Measurements from ENCODE around the gene ARHGEF12.

Gene ARHGEF12

DNA sequence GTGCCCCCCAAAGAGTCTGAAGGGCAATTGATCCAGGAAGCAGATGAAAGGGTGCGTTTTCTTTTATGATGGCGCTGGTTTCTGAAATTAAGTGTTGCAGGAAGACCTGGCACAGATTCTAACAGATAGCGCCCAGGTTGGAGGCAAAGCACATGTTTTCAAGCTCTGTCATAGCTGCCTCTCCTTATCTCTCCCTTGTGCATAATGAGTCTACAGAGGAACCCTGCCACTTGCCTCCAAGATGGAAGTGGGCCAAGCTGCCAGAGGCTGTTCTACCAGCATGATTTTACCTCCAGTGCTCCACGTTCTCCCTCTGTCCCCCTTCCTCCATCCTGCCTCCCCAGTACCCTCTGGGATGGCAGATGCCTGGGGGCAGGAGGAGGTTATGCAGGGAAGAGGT is 41.1 kb upstream of the ARHGEF12 start:
- 48% methylated on average over 2 of the region's 4 CpGs for WGBS (ENCODE audit: insufficient coverage)

DNA sequence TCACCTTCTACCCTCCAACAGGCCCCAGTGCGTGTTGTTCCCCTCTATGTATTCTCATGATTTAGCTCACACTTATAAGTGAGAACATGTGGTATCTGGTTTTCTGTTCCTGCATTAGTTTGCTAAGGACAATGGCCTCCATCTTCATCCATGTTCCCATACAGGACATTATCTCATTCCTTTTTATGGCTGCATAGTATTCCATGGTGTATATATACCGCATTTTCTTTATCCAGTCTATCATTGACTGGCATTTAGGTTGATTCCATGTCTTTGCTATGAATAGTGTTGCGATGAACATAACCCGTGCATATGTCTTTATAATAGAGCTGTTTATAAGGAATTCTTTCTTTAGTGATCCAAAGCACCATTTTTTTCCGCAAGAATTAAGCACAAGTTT is 39.7 kb upstream of the ARHGEF12 start:
- CTCF ChIA-PET = interaction anchor here (14.0 kb wide), 1 partner anchor 63 kb away, joined by 269 read pairs; the partner anchor contains the start of gene POU2F3
- H3K9me3 ChIP-seq (ENCODE audit: control extremely low read depth in 1 of 5, control insufficient read depth in 4 of 5, insufficient read depth in 2 of 5, low read depth in 1 of 5, low read length in 4 of 5) = no peaks in the 10 kb centered on the region
- no peak for DNase-seq
- 100% methylated on average over 1 of the region's 5 CpGs for WGBS (ENCODE audit: insufficient coverage)
- H3K4me1 ChIP-seq (ENCODE audit: control extremely low read depth in 1 of 4, control insufficient read depth in 4 of 4, insufficient read depth in 4 of 4, low read length in 3 of 4) = no peaks in the 10 kb centered on the region
- H3K27me3 ChIP-seq (replicated peaks in 2 of 5; ENCODE audit: control insufficient read depth in 4 of 5, insufficient read depth in 5 of 5, low read length in 4 of 5) = peaks cover 14 to 33% (median 25%) of the 10 kb centered on the region in 5 experiments
- POLR2A ChIA-PET = no interaction called here
- no peaks in the 10 kb centered on the region for H3K36me3 ChIP-seq (ENCODE audit: control insufficient read depth in 4 of 4, insufficient read depth in 4 of 4, low read length in 3 of 4)
- H3K4me3 ChIP-seq (ENCODE audit: control insufficient read depth in 1 of 7, extremely low read depth in 1 of 7, insufficient read depth in 4 of 7, low read depth in 2 of 7, low read length in 6 of 7) = no peak overlapping the region
- no peak overlapping the region for H3K27ac ChIP-seq (ENCODE audit: insufficient read depth in 1 of 2, low read depth in 1 of 2, low read length in 2 of 2, poor library complexity in 1 of 2, severe bottlenecking in 2 of 2)

More for the DNA sequence above, 41.1 kb upstream of the ARHGEF12 start:
- Histone ChIP-seq H3K9me3 (ENCODE audit: control extremely low read depth in 1 of 5, control insufficient read depth in 4 of 5, insufficient read depth in 2 of 5, low read depth in 1 of 5, low read length in 4 of 5) (no peaks in the 10 kb centered on the region), H3K4me3 (ENCODE audit: control insufficient read depth in 1 of 7, extremely low read depth in 1 of 7, insufficient read depth in 4 of 7, low read depth in 2 of 7, low read length in 6 of 7) (no peak overlapping the region), H3K27me3 (replicated peaks in 2 of 5; ENCODE audit: control insufficient read depth in 4 of 5, insufficient read depth in 5 of 5, low read length in 4 of 5) (peaks cover 14 to 40% (median 25%) of the 10 kb centered on the region in 5 experiments), H3K36me3 (ENCODE audit: control insufficient read depth in 4 of 4, insufficient read depth in 4 of 4, low read length in 3 of 4) (no peaks in the 10 kb centered on the region), H3K4me1 (ENCODE audit: control extremely low read depth in 1 of 4, control insufficient read depth in 4 of 4, insufficient read depth in 4 of 4, low read length in 3 of 4) (no peaks in the 10 kb centered on the region), H3K27ac (ENCODE audit: insufficient read depth in 1 of 2, low read depth in 1 of 2, low read length in 2 of 2, poor library complexity in 1 of 2, severe bottlenecking in 2 of 2) (no peak overlapping the region)
- CTCF ChIA-PET = interaction anchor here (14.0 kb wide), 1 partner anchor 61 kb away, joined by 269 read pairs; the partner anchor contains the start of gene POU2F3
- POLR2A ChIA-PET = no interaction called here
- peak in 2 of 3 donors; percentile 15 to 38 for DNase-seq

DNA sequence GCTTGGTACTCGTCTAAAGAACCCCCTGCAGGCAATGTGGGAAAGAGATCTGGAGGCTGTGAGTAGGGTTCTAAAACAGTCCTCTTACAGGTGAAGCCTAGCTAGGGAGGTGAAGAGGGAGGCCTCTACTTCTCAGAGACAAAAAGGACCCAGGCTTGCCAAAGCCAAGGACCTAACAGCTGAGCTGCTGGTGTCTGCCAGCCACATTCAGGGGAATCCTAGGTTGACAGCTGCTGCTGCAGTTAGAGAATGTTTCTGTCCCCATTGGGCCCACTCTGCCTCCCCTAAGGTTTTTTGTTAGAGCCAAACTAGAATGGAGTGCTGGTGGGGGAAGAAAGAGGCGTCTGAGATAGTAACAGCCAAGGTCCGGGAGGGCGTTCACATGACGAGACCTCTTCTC is 37.8 kb upstream of the ARHGEF12 start:
- 92% methylated on average over 4 of the region's 5 CpGs for WGBS (ENCODE audit: insufficient coverage)
- Histone ChIP-seq H3K9me3 (ENCODE audit: control extremely low read depth in 1 of 5, control insufficient read depth in 4 of 5, insufficient read depth in 2 of 5, low read depth in 1 of 5, low read length in 4 of 5) (no peaks in the 10 kb centered on the region), H3K4me1 (ENCODE audit: control extremely low read depth in 1 of 4, control insufficient read depth in 4 of 4, insufficient read depth in 4 of 4, low read length in 3 of 4) (no peaks in the 10 kb centered on the region), H3K4me3 (ENCODE audit: control insufficient read depth in 1 of 7, extremely low read depth in 1 of 7, insufficient read depth in 4 of 7, low read depth in 2 of 7, low read length in 6 of 7) (no peak overlapping the region), H3K27me3 (replicated peaks in 2 of 5; ENCODE audit: control insufficient read depth in 4 of 5, insufficient read depth in 5 of 5, low read length in 4 of 5) (peaks cover 12 to 22% (median 16%) of the 10 kb centered on the region in 5 experiments), H3K36me3 (ENCODE audit: control insufficient read depth in 4 of 4, insufficient read depth in 4 of 4, low read length in 3 of 4) (no peaks in the 10 kb centered on the region), H3K27ac (ENCODE audit: insufficient read depth in 1 of 2, low read depth in 1 of 2, low read length in 2 of 2, poor library complexity in 1 of 2, severe bottlenecking in 2 of 2) (no peak overlapping the region)
- DNase-seq = no peak
- ChIA-PET POLR2A (no interaction called here), CTCF (interaction anchor here (1.4 to 14.0 kb wide), 5 partner anchors 10 to 65 kb away, joined by 5 to 269 read pairs (median 69); partner anchors contain the start of gene POU2F3)

DNA sequence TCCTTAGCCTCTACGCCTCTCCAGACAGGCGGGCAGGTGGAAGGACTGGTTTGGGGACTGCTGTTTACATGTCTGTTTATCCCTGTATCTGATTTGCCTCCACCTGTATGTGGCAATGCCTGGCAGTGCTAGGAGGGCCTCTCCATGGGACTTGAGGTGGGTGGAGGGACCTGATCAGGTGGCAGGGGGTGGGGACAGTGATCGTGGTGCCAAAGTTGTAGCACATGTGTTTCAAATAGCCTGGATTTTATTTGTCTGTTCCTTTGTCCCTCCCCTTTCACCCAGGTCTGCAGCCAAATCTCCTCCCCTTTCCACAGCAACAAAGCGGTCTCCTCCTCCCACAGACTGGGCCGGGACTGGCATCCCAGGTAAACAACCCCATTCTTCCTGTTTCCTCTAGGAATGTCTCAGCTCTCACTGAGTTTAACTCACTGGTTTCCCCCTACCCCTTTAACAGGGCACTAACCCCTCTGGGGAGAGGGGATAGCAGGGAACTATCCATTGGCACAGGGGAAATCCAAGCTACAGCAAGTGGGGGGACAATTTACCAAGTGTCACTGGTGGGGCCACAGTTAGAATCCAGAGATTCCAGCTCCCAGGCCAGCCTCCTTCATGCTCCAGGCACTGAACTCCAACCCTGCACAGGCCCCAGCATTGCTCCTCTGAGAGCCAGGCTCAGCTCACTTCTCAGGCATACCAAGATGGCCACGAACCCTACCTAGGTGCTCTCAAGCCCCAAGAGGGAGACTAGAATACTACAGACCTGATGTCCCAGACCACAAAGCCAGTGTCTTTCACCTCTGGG is 34.0 kb upstream of the ARHGEF12 start:
- POLR2A ChIA-PET = interaction anchor here (0.8 kb wide), 1 partner anchor 104 kb away, joined by 3 read pairs; no protein-coding TSS in a partner anchor
- H3K27ac ChIP-seq (ENCODE audit: insufficient read depth in 1 of 2, low read depth in 1 of 2, low read length in 2 of 2, poor library complexity in 1 of 2, severe bottlenecking in 2 of 2) = no peak overlapping the region
- WGBS (ENCODE audit: insufficient coverage) = 82% methylated on average over 3 of the region's 6 CpGs

DNA sequence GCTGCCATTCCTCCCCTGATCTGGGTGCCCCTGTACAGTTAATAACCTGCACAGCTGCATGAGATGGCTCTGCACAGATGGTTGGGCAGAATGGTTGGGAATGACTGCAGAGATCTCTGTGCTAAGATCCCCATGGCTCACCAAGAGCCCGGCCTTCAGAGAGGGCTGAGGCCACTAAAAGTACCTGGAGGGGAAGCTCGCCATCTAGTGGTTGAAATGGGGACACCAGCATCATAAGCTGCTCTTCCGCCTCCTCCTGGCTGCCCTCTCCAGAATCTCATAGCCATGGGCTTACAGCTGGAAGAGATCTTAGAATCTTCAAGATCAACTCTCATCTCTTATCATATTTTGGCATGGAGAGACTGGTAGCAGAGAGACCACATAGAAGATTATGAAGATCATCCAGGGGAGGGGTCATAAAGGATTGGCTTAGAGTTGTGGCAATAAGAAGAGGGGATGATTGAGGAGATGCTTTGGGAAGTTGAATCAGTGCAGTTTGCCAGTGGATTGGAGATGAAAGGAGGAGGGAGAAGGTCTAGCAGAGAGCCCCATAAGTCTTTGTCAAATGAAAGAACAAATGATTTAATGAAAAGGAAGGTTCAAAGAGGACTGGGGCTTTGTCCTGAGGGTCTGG is 33.1 kb upstream of the ARHGEF12 start:
- Histone ChIP-seq H3K27me3 (replicated peaks in 2 of 5; ENCODE audit: control insufficient read depth in 4 of 5, insufficient read depth in 5 of 5, low read length in 4 of 5) (peaks cover 0 to 20% (median 0%) of the 10 kb centered on the region in 5 experiments), H3K4me3 (ENCODE audit: control insufficient read depth in 1 of 7, extremely low read depth in 1 of 7, insufficient read depth in 4 of 7, low read depth in 2 of 7, low read length in 6 of 7) (no peak overlapping the region), H3K9me3 (ENCODE audit: control extremely low read depth in 1 of 5, control insufficient read depth in 4 of 5, insufficient read depth in 2 of 5, low read depth in 1 of 5, low read length in 4 of 5) (no peaks in the 10 kb centered on the region), H3K36me3 (ENCODE audit: control insufficient read depth in 4 of 4, insufficient read depth in 4 of 4, low read length in 3 of 4) (no peaks in the 10 kb centered on the region), H3K4me1 (ENCODE audit: control extremely low read depth in 1 of 4, control insufficient read depth in 4 of 4, insufficient read depth in 4 of 4, low read length in 3 of 4) (no peaks in the 10 kb centered on the region), H3K27ac (ENCODE audit: insufficient read depth in 1 of 2, low read depth in 1 of 2, low read length in 2 of 2, poor library complexity in 1 of 2, severe bottlenecking in 2 of 2) (no peak overlapping the region)
- POLR2A ChIA-PET = interaction anchor here (0.8 kb wide), 1 partner anchor 105 kb away, joined by 3 read pairs; no protein-coding TSS in a partner anchor
- CTCF ChIA-PET = interaction anchor here (0.6 to 14.0 kb wide), 23 partner anchors 9 to 159 kb away, joined by 3 to 269 read pairs (median 4); partner anchors contain the start of gene POU2F3
- DNase-seq = peak; percentile 75 to 85 (median 76)
- no CpG with 5 or more reads among the region's 3 CpGs for WGBS (ENCODE audit: insufficient coverage)

More for the DNA sequence above, 34.0 kb upstream of the ARHGEF12 start:
- no peak overlapping the region for H3K4me3 ChIP-seq (ENCODE audit: control insufficient read depth in 1 of 7, extremely low read depth in 1 of 7, insufficient read depth in 4 of 7, low read depth in 2 of 7, low read length in 6 of 7)
- no peak for DNase-seq
- H3K9me3 ChIP-seq (ENCODE audit: control extremely low read depth in 1 of 5, control insufficient read depth in 4 of 5, insufficient read depth in 2 of 5, low read depth in 1 of 5, low read length in 4 of 5) = no peaks in the 10 kb centered on the region
- H3K27me3 ChIP-seq (replicated peaks in 2 of 5; ENCODE audit: control insufficient read depth in 4 of 5, insufficient read depth in 5 of 5, low read length in 4 of 5) = peaks cover 0 to 19% (median 0%) of the 10 kb centered on the region in 5 experiments
- no peaks in the 10 kb centered on the region for H3K4me1 ChIP-seq (ENCODE audit: control extremely low read depth in 1 of 4, control insufficient read depth in 4 of 4, insufficient read depth in 4 of 4, low read length in 3 of 4)
- H3K36me3 ChIP-seq (ENCODE audit: control insufficient read depth in 4 of 4, insufficient read depth in 4 of 4, low read length in 3 of 4) = no peaks in the 10 kb centered on the region
- CTCF ChIA-PET = interaction anchor here (0.7 to 14.0 kb wide), 22 partner anchors 8 to 194 kb away, joined by 3 to 269 read pairs (median 4); partner anchors contain the start of gene POU2F3

DNA sequence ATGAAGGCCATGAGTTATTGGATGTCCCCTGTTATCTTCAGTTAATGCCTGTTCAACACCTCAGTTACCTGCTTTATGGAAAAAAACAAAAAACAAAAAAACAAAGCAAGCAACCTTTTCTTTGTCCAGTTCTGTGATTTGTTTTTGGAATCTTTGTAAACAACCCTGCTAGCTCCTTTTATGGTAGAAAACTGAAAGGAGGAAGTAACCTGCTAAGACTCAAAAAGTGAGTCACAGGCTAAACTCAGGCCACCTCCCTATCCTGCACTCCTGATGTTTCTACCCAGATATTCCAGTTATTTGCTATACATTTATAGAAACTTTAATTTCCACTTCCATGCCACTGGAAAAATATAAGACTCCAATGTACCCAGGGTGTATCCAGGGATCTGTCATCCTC is 31.7 kb upstream of the ARHGEF12 start:
- CTCF ChIA-PET = interaction anchor here (1.3 to 14.0 kb wide), 8 partner anchors 10 to 91 kb away, joined by 3 to 269 read pairs (median 26); partner anchors contain the start of gene POU2F3
- POLR2A ChIA-PET = no interaction called here
- H3K9me3 ChIP-seq (ENCODE audit: control extremely low read depth in 1 of 5, control insufficient read depth in 4 of 5, insufficient read depth in 2 of 5, low read depth in 1 of 5, low read length in 4 of 5) = no peaks in the 10 kb centered on the region
- H3K4me1 ChIP-seq (ENCODE audit: control extremely low read depth in 1 of 4, control insufficient read depth in 4 of 4, insufficient read depth in 4 of 4, low read length in 3 of 4) = no peaks in the 10 kb centered on the region
- H3K36me3 ChIP-seq (ENCODE audit: control insufficient read depth in 4 of 4, insufficient read depth in 4 of 4, low read length in 3 of 4) = no peaks in the 10 kb centered on the region
- no peak overlapping the region for H3K27ac ChIP-seq (ENCODE audit: insufficient read depth in 1 of 2, low read depth in 1 of 2, low read length in 2 of 2, poor library complexity in 1 of 2, severe bottlenecking in 2 of 2)
- H3K27me3 ChIP-seq (replicated peaks in 2 of 5; ENCODE audit: control insufficient read depth in 4 of 5, insufficient read depth in 5 of 5, low read length in 4 of 5) = peaks cover 0 to 18% (median 0%) of the 10 kb centered on the region in 5 experiments
- DNase-seq = peak in 2 of 3 donors; percentile 39 to 43
- H3K4me3 ChIP-seq (ENCODE audit: control insufficient read depth in 1 of 7, extremely low read depth in 1 of 7, insufficient read depth in 4 of 7, low read depth in 2 of 7, low read length in 6 of 7) = no peak overlapping the region
